Duodenal mucosa (tissue), 2 donors: Measurements from ENCODE around the gene XPR1.

Experiments used
- H3K27ac ChIP-seq: one replicate; pipeline ENCODE4 v1.7.0; 2013; ENCODE audit warnings: low read depth, low read length
- H3K27me3 ChIP-seq, 2 donors: one replicate each; pipeline ENCODE4 v1.7.0; 2013; ENCODE audit warnings: low read length in 2 of 2, control low read depth in 1 of 2; ENCODE audit not compliant: insufficient read depth in 2 of 2, control insufficient read depth in 1 of 2
- H3K36me3 ChIP-seq, 2 donors: one replicate each; pipeline ENCODE4 v1.7.0; 2013; ENCODE audit warnings: low read length in 2 of 2, control low read depth in 1 of 2; ENCODE audit not compliant: insufficient read depth in 2 of 2, control insufficient read depth in 1 of 2
- H3K4me1 ChIP-seq, 2 donors: one replicate each; pipeline ENCODE4 v1.7.0; 2013; ENCODE audit warnings: low read length in 2 of 2, control low read depth in 1 of 2; ENCODE audit not compliant: insufficient read depth in 2 of 2, control insufficient read depth in 1 of 2
- H3K4me3 ChIP-seq, 2 donors: one replicate each; pipeline ENCODE4 v1.7.0; 2013; ENCODE audit warnings: low read length in 2 of 2, low read depth in 1 of 2
- H3K9ac ChIP-seq, 2 donors: one replicate each; pipeline ENCODE4 v1.7.0; 2013; ENCODE audit warnings: low read length in 2 of 2, low read depth in 1 of 2
- H3K9me3 ChIP-seq, 2 donors: one replicate each; pipeline ENCODE4 v1.7.0; 2013; ENCODE audit warnings: low read length in 2 of 2, control low read depth in 1 of 2; ENCODE audit not compliant: control insufficient read depth in 1 of 2

The XPR1 gene

DNA sequence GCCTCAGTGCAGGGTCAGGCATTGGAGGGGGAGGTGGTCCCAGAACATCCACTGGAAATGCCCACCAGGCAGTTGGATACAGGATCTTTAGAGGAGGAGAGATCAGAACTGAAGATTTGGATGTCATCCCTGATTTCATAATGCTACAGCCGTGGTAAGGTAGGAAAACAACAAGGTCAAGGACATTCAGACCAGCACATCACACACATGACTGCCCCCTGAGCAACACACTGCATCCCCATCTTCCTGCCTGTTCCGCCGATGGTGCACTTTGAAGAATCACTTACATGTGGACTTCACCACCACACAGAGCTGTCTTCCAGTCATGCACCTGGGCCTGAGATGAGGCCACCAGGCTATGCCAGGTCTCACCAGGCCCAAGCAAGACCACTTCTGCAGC, 297.6 kb downstream of the XPR1 start:
- no peaks in the 10 kb centered on the region for H3K9me3 ChIP-seq
- no peak overlapping the region for H3K9ac ChIP-seq
- H3K27ac ChIP-seq: no peak overlapping the region
- H3K36me3 ChIP-seq: no peaks in the 10 kb centered on the region
- H3K4me1 ChIP-seq: peaks cover 13 to 15% of the 10 kb centered on the region in 2 donors
- H3K27me3 ChIP-seq: no peaks in the 10 kb centered on the region
- H3K4me3 ChIP-seq: no peak overlapping the region

DNA sequence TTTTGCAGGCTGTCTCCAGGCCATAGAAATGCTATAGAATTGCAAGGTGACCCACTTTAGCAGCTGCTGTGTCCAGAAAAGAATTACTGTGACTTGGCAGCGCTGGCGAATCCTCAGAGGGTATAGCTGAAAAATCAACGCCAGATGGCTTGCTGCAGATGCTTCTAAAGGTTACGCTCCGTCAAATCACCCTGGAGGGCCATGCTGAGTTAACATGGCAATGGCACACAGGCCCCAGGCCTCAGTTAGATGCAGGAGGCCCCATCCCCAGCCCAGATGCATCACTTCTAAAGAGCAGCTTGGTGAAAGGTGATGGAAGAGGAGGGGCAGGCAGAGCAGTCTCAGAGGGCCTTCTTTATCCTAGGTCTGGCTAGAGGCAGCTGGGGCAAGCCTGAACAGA, 298.9 kb downstream of the XPR1 start:
- Histone ChIP-seq H3K27me3 (no peaks in the 10 kb centered on the region), H3K9me3 (no peaks in the 10 kb centered on the region), H3K4me3 (no peak overlapping the region), H3K9ac (no peak overlapping the region), H3K27ac (no peak overlapping the region), H3K4me1 (peaks cover 9 to 14% of the 10 kb centered on the region in 2 donors), H3K36me3 (no peaks in the 10 kb centered on the region)

DNA sequence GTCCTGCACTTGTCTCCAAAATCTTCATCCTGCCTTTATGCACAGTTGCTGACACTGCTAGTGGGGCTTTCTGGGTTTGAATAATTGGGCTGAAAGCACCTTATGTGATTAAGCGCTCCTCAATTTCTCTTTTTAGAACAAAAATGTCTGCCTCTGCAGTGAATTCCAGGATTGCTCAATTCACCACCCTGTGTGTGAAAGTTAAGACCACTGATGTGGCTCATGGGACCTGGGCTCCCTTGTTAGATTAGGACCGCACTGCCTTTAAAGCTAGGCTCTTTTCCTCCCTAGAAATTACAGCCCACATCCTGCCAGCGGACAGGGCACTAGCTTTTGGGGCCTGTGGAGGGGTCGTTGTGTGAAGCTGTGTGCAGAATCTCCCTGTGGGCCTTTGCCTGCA, 299.7 kb downstream of the XPR1 start:
- Histone ChIP-seq H3K36me3 (no peaks in the 10 kb centered on the region), H3K9ac (no peak overlapping the region), H3K4me1 (peaks cover under 1 to 11% of the 10 kb centered on the region in 2 donors), H3K9me3 (no peaks in the 10 kb centered on the region), H3K27ac (no peak overlapping the region), H3K4me3 (no peak overlapping the region), H3K27me3 (no peaks in the 10 kb centered on the region)

DNA sequence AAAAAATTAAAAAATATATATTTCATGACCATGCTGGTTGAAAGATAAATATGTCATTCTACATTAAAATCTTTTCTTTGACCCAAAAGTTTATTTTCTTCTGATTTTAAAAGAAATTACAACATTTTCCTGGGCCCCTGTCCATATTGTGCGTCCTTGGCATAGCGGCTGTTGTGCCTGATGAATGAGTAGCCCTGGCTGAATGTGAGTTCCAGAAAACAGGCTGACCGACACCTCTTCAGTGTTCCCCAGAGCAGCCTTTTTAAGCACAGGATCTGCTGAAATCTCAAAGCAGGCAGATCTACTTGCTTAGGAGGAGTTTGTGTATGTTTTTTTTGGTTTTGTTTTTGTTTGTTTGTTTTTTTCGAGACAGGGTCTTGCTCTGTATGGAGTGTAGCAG, 300.6 kb downstream of the XPR1 start:
- Histone ChIP-seq H3K9ac (no peak overlapping the region), H3K4me3 (no peak overlapping the region), H3K4me1 (peaks cover 0 to 8% of the 10 kb centered on the region in 2 donors), H3K9me3 (no peaks in the 10 kb centered on the region), H3K27me3 (no peaks in the 10 kb centered on the region), H3K36me3 (no peaks in the 10 kb centered on the region), H3K27ac (no peak overlapping the region)

DNA sequence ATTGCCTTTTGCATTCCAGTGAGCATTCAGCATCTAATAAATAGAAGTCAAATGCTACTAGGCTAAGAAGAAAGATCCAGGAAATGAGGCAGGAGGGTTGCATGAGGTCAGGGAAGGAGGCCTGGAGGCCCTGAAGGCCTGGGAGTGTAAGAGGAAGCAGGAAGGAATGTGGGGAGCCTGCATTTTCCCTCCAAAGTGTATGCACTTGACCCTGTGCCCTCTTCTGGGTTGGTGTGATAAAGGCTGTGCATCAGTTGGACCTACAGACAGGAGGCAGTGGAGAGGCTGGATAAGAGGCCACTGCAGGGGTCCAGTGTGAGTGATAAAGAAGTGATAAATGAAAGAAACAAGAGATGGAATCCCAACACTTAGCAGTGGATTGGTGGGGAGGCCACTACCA, 301.3 kb downstream of the XPR1 start:
- no peak overlapping the region for H3K9ac ChIP-seq
- H3K4me1 ChIP-seq: peaks cover 0 to 8% of the 10 kb centered on the region in 2 donors
- no peak overlapping the region for H3K4me3 ChIP-seq
- no peaks in the 10 kb centered on the region for H3K9me3 ChIP-seq
- H3K27ac ChIP-seq: no peak overlapping the region
- H3K36me3 ChIP-seq: no peaks in the 10 kb centered on the region
- no peaks in the 10 kb centered on the region for H3K27me3 ChIP-seq

DNA sequence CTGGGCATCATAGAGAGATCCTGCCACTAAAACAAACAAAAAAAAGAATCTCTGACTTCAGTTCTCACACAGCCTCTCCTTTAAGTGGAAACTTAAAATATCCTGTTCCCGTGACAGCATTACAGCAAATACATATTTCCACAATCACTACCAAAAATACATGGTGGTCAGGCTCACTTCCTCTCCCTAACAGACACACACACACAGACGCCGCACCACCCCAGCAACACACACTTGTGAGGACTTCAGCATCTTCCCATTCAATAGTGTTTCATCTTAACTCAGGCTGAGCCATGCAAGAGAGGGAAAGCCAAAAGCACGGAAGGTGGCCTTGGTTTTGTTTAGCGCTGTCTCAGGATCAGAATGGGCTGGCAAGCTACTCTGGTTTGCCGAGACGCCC, 302.7 kb downstream of the XPR1 start:
- Histone ChIP-seq H3K9me3 (no peaks in the 10 kb centered on the region), H3K4me3 (no peak overlapping the region), H3K9ac (no peak overlapping the region), H3K36me3 (no peaks in the 10 kb centered on the region), H3K27me3 (no peaks in the 10 kb centered on the region), H3K4me1 (peaks cover 0 to 8% of the 10 kb centered on the region in 2 donors), H3K27ac (no peak overlapping the region)

DNA sequence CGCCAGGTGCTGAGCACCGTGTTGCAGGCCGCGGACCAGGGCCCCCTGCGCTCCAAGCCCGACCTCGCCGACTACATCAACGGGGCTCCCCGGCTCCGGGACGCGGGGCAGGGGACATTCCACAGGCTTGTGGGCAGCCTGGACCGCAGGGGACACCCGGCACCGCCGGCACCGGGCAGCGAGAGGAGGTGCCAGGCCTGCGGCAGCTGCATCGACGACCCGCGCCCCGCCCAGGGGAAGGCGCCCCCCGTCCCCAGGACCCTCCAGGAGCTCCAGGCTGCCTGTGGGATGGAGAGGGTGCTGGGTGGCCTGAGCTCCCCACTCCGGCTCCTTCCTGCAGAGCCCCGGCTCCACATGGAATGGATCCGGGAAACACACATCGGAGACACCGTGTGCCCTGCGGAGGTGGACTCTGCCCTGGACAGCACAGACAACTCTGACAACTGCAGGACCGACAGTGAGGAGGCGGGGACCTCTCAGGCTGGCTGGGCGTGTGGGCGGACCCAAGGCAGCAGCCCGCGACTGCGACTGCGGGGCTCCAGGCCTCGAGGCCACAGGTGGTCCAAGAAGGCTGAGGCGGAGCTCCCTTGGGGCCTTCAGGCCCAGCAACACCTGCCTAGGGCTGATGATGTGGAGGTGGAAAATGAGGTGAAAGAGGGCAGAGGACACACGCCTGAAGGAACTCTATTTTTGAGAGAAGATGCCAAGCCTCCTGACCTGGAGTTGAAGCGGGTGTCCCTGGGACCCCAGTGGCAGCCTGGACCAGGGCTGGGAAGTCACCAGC, 303.7 kb downstream of the XPR1 start:
- Histone ChIP-seq H3K4me1 (peaks cover 0 to 8% of the 10 kb centered on the region in 2 donors), H3K27ac (no peak overlapping the region), H3K9ac (no peak overlapping the region), H3K36me3 (no peaks in the 10 kb centered on the region), H3K27me3 (no peaks in the 10 kb centered on the region), H3K9me3 (no peaks in the 10 kb centered on the region), H3K4me3 (peak overlapping the region; percentile 29)

DNA sequence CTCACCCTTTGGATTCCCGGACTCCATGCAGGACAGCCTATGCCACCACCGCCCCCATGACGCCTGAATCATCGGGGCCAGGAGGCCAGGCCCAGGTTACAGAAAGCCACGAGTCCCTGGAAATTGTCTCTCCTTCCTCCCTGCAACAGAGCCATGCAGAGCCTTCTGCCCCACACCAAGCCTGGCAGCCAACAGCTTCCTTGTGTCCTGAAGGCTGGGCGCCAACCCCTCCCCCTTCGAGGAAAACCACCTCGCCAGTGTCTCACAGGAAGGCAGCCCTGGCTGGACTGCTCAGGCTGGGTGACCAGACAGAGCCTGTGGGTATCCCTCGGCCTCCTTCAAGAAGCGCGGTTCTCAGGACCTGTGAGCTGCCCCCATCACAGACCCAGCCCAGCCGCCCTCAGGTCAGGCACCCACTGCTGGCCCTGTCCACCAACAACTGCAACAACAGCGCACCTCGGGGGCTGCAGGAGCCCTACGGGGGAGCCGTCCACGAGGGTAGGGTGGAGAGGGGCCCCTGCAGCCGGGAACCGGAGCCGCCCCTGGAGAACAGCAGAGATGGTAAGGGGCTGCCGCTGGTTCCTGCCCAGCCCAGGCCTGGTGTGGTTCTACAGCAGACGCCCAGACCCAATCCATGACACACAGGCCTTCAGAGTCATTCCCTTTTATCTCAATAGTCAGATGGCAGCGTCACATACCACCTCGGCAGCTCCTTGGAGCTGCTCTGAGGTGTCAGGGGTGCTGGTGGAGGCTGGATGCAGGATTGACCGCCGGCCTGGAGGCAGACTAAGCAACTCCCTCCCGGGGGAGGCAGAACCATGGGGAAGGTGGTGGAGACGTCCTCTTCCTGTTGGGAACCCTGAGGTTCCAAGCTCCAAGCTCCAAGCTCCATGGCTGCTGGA, 304.5 kb downstream of the XPR1 start:
- Histone ChIP-seq H3K4me3 (no peak overlapping the region), H3K9ac (no peak overlapping the region)

DNA sequence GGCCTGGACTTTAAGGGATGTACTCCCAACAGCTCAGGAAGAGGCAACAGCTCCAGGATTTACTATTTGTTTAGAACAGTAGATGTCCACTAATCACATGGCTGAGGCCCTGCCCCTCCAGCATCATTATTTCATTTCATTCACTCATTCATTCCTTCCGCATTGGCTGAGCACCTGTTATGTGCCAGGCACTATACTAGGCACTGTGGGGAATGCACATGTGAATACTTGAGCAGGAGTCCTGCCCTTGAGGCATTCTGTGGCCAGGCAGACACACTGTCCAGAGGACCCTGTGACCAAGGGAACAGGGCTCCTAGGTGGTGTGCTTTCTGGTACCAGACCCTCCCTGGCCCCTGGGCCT, 305.2 kb downstream of the XPR1 start:
- no peak overlapping the region for H3K27ac ChIP-seq
- no peak overlapping the region for H3K9ac ChIP-seq
- no peaks in the 10 kb centered on the region for H3K27me3 ChIP-seq
- H3K9me3 ChIP-seq: no peaks in the 10 kb centered on the region
- H3K36me3 ChIP-seq: no peaks in the 10 kb centered on the region
- peaks cover 0 to 8% of the 10 kb centered on the region in 2 donors for H3K4me1 ChIP-seq
- no peak overlapping the region for H3K4me3 ChIP-seq

More for the DNA sequence above, 304.5 kb downstream of the XPR1 start:
- Histone ChIP-seq H3K9me3 (no peaks in the 10 kb centered on the region), H3K27ac (no peak overlapping the region), H3K27me3 (no peaks in the 10 kb centered on the region), H3K4me1 (peaks cover 0 to 8% of the 10 kb centered on the region in 2 donors), H3K36me3 (no peaks in the 10 kb centered on the region)

DNA sequence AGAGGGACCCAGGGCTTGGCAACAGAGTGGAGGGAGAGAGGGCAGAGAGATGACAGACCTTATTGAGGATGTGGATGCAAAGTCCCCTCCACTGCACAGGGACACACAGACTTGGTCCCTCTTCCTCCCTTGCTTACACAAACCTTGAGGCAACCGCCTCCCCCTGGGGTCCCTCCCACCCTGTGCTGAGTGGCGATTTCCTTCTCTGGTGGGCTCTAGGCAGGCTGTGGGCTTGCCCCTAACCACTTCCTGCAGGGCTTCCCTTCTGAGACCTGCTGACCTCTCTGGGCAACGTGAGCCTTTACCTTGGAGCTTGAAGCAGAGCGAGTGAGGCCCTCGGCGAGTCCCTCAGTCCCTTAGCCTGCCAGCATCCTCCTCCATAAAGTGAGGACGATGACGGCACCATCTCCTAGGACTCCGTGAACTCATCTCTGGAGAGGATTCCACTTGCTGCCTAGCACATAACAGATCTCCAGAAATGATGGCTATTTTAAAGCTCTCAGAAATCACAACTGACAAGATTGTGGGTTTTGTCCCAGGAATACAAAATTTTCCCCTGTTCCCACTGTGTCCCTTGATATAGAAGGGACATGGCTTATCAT, 305.9 kb downstream of the XPR1 start:
- Histone ChIP-seq H3K27me3 (no peaks in the 10 kb centered on the region), H3K27ac (no peak overlapping the region), H3K4me1 (peaks cover 0 to 8% of the 10 kb centered on the region in 2 donors), H3K9ac (no peak overlapping the region), H3K9me3 (no peaks in the 10 kb centered on the region), H3K36me3 (no peaks in the 10 kb centered on the region), H3K4me3 (no peak overlapping the region)
